NCI-H1694 treated with DMSO at 0.1 percent for 48 hours (cell line): Measurements from ENCODE around the gene C17orf113.
A peak's percentile ranks its signal among the peaks of the same experiment; 100 is the strongest.
"Not testable (repeated sequence)": the region's sequence is repeated elsewhere in the genome, so short reads cannot be mapped to it uniquely, and the experiment has no call there.

Experiments used
- DNase-seq: peaks from one replicate; lab custom pipeline; 2025; lab: John Stamatoyannopoulos, UW

The C17orf113 gene

GRCh38 chr17:42016941-42017865 lies 33.2 kb downstream of the C17orf113 start, which contains the start of gene DNAJC7:
Gene DNAJC7 (minus strand): TSS chr17:42017439. CDS start chr17:42017416, 23 bp downstream.
- peak; percentile 92 for DNase-seq

DNA sequence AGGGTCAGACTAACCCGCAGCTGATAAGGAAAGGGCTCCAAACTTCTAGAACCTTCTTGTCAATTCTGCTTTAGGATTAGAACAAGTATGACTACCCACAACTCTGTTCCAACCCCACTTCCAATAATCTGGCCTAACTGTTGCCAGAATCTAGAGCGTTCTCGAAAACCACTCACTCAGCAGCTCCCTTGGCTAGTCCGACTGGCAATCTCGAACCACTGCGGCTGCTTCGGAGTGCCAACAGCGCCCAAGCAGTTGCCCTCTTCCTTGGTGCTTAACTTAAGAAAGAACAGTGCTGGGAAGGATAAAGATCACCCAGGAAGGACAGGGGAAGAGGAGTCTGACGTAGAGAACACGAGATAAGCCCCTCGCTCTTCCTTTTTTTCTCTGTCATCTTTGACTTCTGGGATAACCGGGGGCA lies 34.0 kb downstream of the C17orf113 start:
- DNase-seq, result no peak

DNA sequence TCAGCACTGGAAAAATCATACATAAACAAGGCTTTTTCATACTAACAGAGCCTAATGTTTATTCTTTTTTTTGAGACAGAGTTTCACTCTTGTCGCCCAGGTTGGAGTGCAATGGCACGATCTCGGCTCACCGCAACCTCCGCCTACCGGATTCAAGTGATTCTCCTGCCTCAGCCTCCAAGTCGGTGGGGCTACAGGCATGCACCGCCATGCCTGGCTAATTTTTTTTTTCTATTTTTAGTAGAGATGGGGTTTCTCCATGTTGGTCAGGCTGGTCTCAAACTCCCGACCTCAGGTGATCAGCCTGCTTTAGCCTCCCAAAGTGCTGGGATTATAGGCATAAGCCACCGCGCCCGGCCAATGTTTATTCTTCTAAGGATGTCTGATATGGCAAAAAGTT lies 36.7 kb downstream of the C17orf113 start:
- DNase-seq, result not testable (repeated sequence)

DNA sequence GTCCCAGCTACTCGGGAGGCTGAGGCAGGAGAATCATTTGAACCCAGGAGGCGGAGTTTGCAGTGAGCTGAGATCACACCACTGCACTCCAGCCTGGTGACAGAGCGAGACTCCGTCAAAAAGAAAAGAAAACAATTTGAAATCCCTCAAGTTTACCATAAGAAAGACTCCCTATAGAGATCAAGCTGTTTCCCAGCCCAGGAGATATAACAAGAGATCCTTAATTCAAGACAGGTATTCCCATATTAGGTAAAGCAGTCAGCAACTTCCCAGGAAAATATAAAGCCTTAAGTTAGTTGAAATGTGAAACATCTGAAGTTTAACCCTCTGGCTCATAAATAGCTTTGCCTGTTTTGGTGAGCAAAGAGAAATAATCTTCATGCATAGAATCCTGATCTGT lies 38.0 kb downstream of the C17orf113 start:
- not testable (repeated sequence) for DNase-seq

GRCh38 chr17:42010898-42011516 lies 39.4 kb downstream of the C17orf113 start:
- DNase-seq, result no peak

DNA sequence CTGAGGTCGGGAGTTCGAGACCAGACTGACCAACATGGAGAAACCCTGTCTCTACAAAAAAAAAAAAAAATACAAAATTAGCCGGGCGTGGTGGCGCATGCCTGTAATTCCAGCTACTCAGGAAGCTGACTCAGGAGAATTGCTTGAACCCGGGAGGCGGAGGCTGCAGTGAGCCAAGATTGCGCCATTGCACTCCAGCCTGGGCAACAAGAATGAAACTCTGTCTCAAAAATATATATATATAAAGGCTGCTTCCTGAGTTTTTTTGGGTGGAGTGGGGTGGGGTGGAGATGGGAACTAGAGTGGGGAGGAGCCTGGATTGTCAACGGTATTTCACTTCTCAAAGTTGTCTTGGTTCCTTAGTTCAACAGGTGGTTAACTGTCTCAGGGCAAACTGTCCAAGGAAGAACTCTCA lies 40.1 kb downstream of the C17orf113 start:
- not testable (repeated sequence) for DNase-seq

DNA sequence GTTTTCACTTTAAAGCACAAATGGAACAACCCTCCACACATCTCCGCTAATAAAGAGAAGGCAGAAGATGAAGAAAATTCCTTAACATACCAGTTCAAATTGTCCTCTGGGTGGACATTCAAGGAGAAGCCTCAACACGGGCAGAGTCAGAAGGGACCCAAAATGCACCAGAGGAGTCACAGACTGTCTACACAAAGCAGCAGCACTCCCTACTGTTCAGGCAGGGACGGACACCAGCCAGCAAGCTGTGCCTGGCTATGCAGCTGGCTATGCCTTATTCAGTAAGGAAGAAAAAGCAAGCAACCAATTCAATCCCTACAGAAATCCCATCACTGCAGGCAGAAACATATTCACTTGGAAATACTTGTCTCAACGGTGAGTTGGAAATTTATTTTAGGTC lies 41.2 kb downstream of the C17orf113 start:
- DNase-seq, result no peak

DNA sequence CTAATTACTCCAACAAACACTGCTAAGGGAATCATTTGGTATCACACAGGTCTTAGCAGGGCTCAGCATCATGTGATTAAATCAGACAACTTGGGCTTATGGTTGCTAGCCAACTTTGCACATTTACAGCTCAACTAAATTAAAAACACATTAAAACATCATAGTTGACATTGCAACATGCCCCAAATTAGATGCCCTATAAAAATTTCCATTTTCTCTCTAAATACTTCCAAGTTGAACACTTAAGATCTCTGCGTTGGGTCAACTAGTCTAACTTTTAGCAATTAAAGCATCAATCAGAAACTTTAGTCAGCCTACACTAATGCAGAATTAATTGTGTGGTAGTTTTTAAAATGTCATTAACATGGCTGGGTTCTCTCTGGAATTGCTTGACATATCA lies 45.2 kb downstream of the C17orf113 start:
- no peak for DNase-seq

DNA sequence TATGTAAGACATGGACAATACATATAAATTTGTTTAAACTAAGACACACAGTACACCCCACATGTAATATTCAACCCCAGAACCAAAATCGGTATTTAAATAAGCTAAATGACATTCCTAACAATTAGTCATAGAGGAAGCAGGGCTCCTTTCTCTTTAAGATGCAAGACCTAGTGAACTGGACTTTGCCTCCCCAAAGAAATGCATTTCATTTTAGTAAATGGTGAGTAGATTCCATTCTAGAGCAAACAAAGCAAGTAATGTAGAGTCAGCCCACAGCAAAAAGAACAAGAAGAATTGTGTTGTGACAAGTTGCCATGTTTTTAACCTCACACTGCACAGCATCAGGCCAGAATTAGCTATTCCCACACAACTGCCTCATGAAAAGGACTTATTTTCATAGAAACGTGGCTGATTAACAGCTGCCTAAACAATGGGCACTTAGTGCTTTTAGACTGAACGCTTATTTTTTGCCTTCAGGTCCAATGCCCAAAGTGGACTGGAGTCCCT lies 47.6 kb downstream of the C17orf113 start:
- DNase-seq, result no peak

DNA sequence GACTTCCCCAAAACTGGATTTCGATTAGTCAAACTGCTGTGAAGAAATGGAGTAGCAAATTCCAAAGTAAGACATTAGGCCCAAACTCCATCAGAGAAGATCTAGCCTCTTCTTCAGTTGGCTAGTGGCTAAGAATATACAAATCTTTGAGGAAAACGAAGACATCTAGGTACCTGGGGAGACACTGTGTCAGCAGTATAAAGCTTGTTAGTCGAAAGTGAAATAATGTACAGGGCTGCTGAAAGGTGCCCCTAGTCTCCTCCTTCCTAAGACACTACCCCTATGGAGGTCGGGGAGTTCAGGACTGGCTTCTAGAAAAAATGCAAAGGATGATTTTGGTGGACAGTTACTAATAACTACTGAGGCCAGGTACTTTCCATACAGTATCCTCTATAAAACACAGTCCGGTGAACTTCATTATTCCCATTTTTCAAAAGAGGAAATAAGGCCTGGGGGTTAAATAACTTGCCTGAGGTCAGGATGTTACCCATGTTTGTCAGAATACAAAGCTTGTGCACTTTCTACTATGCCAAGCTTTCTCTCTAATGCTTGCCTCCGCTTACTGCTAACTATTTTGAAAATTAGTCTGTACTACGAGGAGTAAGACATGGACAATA lies 48.1 kb downstream of the C17orf113 start:
- no peak for DNase-seq

DNA sequence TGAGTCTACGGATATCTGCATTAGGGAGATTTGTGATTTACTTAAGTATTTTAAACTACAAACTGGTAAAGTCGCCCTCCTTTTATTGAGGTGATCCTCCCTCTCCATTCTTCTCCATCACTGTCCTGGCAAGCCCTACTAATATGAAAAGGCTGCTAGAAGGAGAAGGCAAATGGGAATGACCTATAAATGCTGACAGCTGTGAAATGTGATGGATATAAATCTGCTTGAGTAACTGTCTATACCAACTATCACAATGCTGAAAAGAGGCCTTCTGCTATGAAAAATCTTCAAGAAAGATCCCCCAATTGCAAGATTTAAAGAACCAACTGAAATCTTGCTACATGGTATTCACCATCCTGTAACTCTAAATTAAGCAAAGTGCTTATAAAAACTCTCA lies 48.7 kb downstream of the C17orf113 start:
- DNase-seq, result no peak

GRCh38 chr17:42000413-42001133 lies 49.8 kb downstream of the C17orf113 start:
- no peak for DNase-seq

DNA sequence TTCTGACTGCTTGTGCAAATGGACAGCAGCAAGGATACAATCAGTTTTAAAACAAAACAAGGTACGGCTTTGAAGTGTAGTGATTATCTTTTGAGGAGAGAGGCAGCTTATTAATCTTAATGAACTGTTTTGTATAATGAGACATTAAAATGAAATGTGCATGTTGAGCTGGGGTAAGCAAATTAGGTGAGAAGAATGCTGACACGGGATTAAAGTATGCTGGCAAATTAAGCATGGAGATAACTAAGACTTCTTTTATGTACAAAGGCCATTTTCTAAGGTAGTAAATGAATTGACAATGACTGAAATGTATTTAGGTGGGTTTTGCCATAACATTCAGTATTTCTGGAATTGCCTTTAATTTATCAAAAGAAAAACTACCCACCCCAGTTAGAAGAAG lies 51.9 kb downstream of the C17orf113 start:
- no peak for DNase-seq

- DNase-seq, result no peak
Observed at GRCh38 chr17:41996855-41997164, 53.6 kb downstream of the C17orf113 start.

DNA sequence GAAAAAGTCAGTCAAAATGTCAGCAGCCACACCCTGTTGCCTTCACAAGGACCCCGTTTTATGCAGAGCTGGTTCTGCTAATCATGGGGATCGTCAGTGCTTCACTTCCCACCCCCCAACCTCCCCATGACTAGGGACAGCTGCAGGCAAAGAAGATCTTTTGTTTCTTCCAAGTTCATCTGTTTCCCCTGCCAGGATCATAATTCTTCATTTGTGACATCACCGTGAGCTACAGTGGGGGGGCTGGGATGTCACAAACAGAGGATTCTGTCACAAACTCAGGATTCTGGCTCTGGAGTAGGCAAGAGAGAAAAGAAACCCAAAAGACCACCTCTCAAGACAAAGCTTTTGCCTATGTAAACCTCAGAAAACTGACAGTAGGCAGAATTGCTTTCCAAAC lies 57.8 kb downstream of the C17orf113 start:
- no peak for DNase-seq

- DNase-seq, result no peak
Observed at GRCh38 chr17:41989702-41990419, 60.5 kb downstream of the C17orf113 start.

DNA sequence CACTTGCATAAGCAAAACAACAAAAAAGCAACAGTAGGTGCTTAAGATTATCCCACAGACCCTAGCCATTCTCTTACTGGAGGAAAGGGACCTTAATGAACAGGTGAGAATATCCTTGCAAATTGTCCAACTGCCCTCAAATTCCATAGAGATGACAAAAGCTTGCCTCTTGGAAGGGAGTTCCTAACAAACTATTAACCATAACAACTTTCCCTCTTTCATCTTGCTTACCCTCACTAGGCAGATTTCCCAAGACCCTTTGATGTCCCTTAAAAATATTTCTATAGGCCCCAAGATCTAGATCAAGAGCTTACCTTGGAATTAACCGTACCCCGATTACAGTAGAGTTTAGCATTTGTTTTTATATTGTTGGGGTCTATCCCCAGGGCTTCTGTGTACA lies 62.0 kb downstream of the C17orf113 start:
- DNase-seq, result no peak
